IMR-90 (cell line): ENCODE measurements around the gene CD180. TPM values are rescaled to one million over a fixed set of nuclear protein-coding genes. Genes with fewer than 3 reads are reported as not detected.

Source experiments
- ATAC-seq: fragments of 200-7000 bp; cut with Tn5 transposase; 2 replicates; pipeline ENCODE4 v1.9.1; 2020; ENCODE audit warnings: low read depth, mild to moderate bottlenecking, moderate library complexity
- BruUV-seq: library from RNA; stranded (reverse); fragments of 400-500 nt; replicated peaks from 2 replicates; lab custom pipeline; 2021; lab: Mats Ljungman, UMichigan
- CTCF ChIA-PET: fragments of 300-600 bp; formaldehyde crosslinking; extraction: SDS; loops from one replicate; lab custom pipeline; 2021; ENCODE audit warnings: antibody characterized with exemption; lab: Yijun Ruan, JAX
- POLR2A ChIA-PET: fragments of 300-600 bp; sonication (Branson Sonifier 250); formaldehyde crosslinking; loops from one replicate; lab custom pipeline; 2022; ENCODE audit warnings: antibody characterized with exemption; ENCODE audit not compliant: unreplicated experiment; lab: Charles Lee
- DNase-seq: peaks from one replicate; pipeline ENCODE4 v3.0.0; 2013
- H2AFZ ChIP-seq: replicated peaks from 2 replicates; pipeline ENCODE3; 2013; ENCODE audit warnings: low read length, mild to moderate bottlenecking; ENCODE audit not compliant: poor library complexity
- H2AK5ac ChIP-seq: 2 replicates; pipeline ENCODE4 v1.6.1; 2013; ENCODE audit warnings: low read depth, low read length, inconsistent platforms
- H2AK9ac ChIP-seq: replicated peaks from 2 replicates; pipeline ENCODE3; 2013; ENCODE audit warnings: mild to moderate bottlenecking, low read depth, low read length, moderate library complexity; ENCODE audit not compliant: poor library complexity
- H2BK120ac ChIP-seq: 2 replicates; pipeline ENCODE4 v1.6.1; 2013; ENCODE audit warnings: low read depth, low read length, inconsistent platforms
- H2BK15ac ChIP-seq: 3 replicates; pipeline ENCODE4 v1.6.1; 2013; ENCODE audit warnings: low read depth, low read length, inconsistent platforms
- H2BK20ac ChIP-seq: 2 replicates; pipeline ENCODE4 v1.6.1; 2013; ENCODE audit warnings: low read depth, mild to moderate bottlenecking, inconsistent platforms, low read length, moderate library complexity
- H2BK5ac ChIP-seq: 2 replicates; pipeline ENCODE4 v1.6.1; 2013; ENCODE audit warnings: mild to moderate bottlenecking, low read depth, low read length, inconsistent platforms; ENCODE audit not compliant: poor library complexity, severe bottlenecking
- H3K14ac ChIP-seq: replicated peaks from 2 replicates; pipeline ENCODE4 v1.6.1; 2013; ENCODE audit warnings: low read depth, low read length, inconsistent platforms
- H3K18ac ChIP-seq: 2 replicates; pipeline ENCODE4 v1.6.1; 2013; ENCODE audit warnings: low read depth, low read length, control low read depth
- H3K23ac ChIP-seq: 2 replicates; pipeline ENCODE4 v1.6.1; 2013; ENCODE audit warnings: low read depth, low read length, inconsistent platforms
- H3K27ac ChIP-seq: 2 replicates; pipeline ENCODE4 v1.5.1; 2013; ENCODE audit warnings: mild to moderate bottlenecking, control low read depth, low read length; ENCODE audit not compliant: insufficient read depth
- H3K27me3 ChIP-seq: 2 replicates; pipeline ENCODE4 v1.6.1; 2013; ENCODE audit warnings: low read length; ENCODE audit not compliant: control insufficient read depth, insufficient read depth
- H3K36me3 ChIP-seq: 2 replicates; pipeline ENCODE4 v1.6.1; 2013; ENCODE audit warnings: low read length, mixed read lengths; ENCODE audit not compliant: control insufficient read depth, insufficient read depth
- H3K4ac ChIP-seq: 2 replicates; pipeline ENCODE4 v1.6.1; 2013; ENCODE audit warnings: low read depth, low read length, inconsistent platforms
- H3K4me1 ChIP-seq: 2 replicates; pipeline ENCODE4 v1.6.1; 2013; ENCODE audit warnings: low read length, mixed read lengths; ENCODE audit not compliant: control insufficient read depth, insufficient read depth
- H3K4me2 ChIP-seq: 2 replicates; pipeline ENCODE4 v1.6.1; 2013; ENCODE audit warnings: low read depth, mild to moderate bottlenecking, control low read depth, low read length, moderate library complexity
- H3K4me3 ChIP-seq: 2 replicates; pipeline ENCODE4 v1.5.1; 2013; ENCODE audit warnings: low read depth, mild to moderate bottlenecking, control low read depth, low read length, moderate library complexity; ENCODE audit not compliant: insufficient read depth
- H3K56ac ChIP-seq: 2 replicates; pipeline ENCODE4 v1.6.1; 2013; ENCODE audit warnings: low read length, inconsistent platforms; ENCODE audit not compliant: insufficient read depth; ENCODE audit errors: extremely low read depth
- H3K79me1 ChIP-seq, 2 experiments: 2 replicates each; pipeline ENCODE4 v1.6.1; 2013; ENCODE audit warnings: low read length in 2 of 2, inconsistent platforms in 1 of 2, low read depth in 1 of 2
- H3K9ac ChIP-seq: 2 replicates; pipeline ENCODE4 v1.6.1; 2013; ENCODE audit warnings: low read depth, low read length, control low read depth
- H3K9me1 ChIP-seq: 2 replicates; pipeline ENCODE4 v1.6.1; 2013; ENCODE audit warnings: low read length, inconsistent platforms; ENCODE audit not compliant: insufficient read depth
- H3K9me3 ChIP-seq: 2 replicates; pipeline ENCODE4 v1.6.1; 2013; ENCODE audit warnings: low read length; ENCODE audit not compliant: control insufficient read depth, insufficient read depth
- H4K20me1 ChIP-seq: 2 replicates; pipeline ENCODE4 v1.6.1; 2013; ENCODE audit warnings: low read length, inconsistent platforms; ENCODE audit not compliant: insufficient read depth
- H4K5ac ChIP-seq: 2 replicates; pipeline ENCODE4 v1.6.1; 2013; ENCODE audit warnings: mild to moderate bottlenecking, low read depth, low read length, control low read depth
- H4K8ac ChIP-seq, 2 experiments: 2 replicates each; pipeline ENCODE4 v1.6.1; 2013; ENCODE audit warnings: low read depth in 2 of 2, low read length in 2 of 2, control low read depth in 1 of 2, inconsistent platforms in 1 of 2
- H4K91ac ChIP-seq: 2 replicates; pipeline ENCODE4 v1.6.1; 2013; ENCODE audit warnings: low read depth, low read length, inconsistent platforms; ENCODE audit not compliant: insufficient read depth
- CEBPB ChIP-seq: IDR thresholded peaks from 2 replicates; pipeline ENCODE4 v1.6.1; 2012; ENCODE audit warnings: low read depth, low read length, improper control_type of control experiment
- RAD21 ChIP-seq: IDR thresholded peaks from 2 replicates; pipeline ENCODE4 v1.6.1; 2012; ENCODE audit warnings: low read length, improper control_type of control experiment
- RFX5 ChIP-seq: IDR thresholded peaks from 2 replicates; pipeline ENCODE4 v1.8.0; 2012; ENCODE audit warnings: low read depth, mild to moderate bottlenecking, low read length, moderate library complexity
- SMC3 ChIP-seq: fragments of 150-350 bp; IDR thresholded peaks from 2 replicates; pipeline ENCODE4 v1.6.1; 2016; ENCODE audit warnings: low read depth, mild to moderate bottlenecking, antibody characterized with exemption, low read length, moderate library complexity
- dilution Hi-C: fragments of 300-500 bp; cut with HindIII; formaldehyde crosslinking; loops from one replicate; pipeline ENCODE4 v1.14.3; 2018; ENCODE audit warnings: low sequenced_read_pairs; ENCODE audit not compliant: unreplicated experiment
- in situ Hi-C: fragments of 300-500 bp; cut with MboI; formaldehyde crosslinking; loops from 3 replicates; pipeline ENCODE4 v1.14.3; 2019; ENCODE audit warnings: low sequenced_read_pairs, inconsistent platforms, mixed read lengths
- intact Hi-C: fragments of 100-400 bp; cut with micrococcal nuclease; formaldehyde crosslinking; loops from 2 replicates; pipeline ENCODE4 v1.10.0; 2022
- polyA plus RNA-seq, 3 experiments: library from polyadenylated mRNA; depleted of rRNA; stranded (reverse); fragments of >200 nt; gene quantifications; 2 replicates each; pipeline ENCODE4 v1.2.3, GENCODE V29; 2012; ENCODE audit warnings: low replicate concordance in 1 of 3
- total RNA-seq: library from RNA; depleted of rRNA; stranded (reverse); fragments of >200 nt; gene quantifications from 2 replicates; pipeline ENCODE4 v1.2.3, GENCODE V29; 2012
- TF ChIP-seq, protein P1 (sequence below): fragments of 150-350 bp; IDR thresholded peaks from 2 replicates; pipeline ENCODE4 v1.6.1; 2016; ENCODE audit warnings: low read depth, mild to moderate bottlenecking, low read length, moderate library complexity, borderline replicate concordance
- TF ChIP-seq, protein P2 (sequence below): conservative IDR thresholded peaks from 2 replicates; pipeline ENCODE4 v1.5.1; 2012; ENCODE audit warnings: mild to moderate bottlenecking, low read depth, low read length, improper control_type of control experiment

CD180 gene
- total and polyA plus RNA-seq, 2 of the 4 experiments (the other 2 are of a cell fraction) = not detected

DNA sequence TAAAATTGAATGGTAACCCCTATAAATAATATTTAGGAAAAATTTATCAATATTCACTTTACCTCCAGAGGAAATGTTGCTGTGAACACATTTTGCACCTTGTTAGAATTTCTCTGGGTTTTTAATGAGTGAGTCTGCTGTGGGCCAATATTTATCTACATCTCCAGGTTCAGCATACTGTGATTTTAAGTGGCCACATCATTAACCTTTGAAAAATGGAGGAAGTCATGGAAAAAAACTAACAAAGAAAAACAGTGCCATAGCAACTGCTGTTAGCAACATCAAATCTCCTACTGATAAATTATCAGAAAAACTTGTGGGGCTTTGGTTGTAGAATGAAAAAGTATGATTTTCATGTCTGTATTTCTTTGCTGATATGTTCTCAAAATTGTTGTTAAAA, 55.0 kb downstream of the CD180 start:
- Histone ChIP-seq H3K36me3 (peaks cover 16% of the 10 kb centered on the region), H3K56ac (no peak overlapping the region), H4K91ac (no peak overlapping the region), H4K8ac (no peak overlapping the region), H3K4me2 (no peak overlapping the region), H2BK20ac (no peak overlapping the region), H3K9me3 (no peaks in the 10 kb centered on the region), H2AFZ (no peak overlapping the region), H3K4me1 (no peaks in the 10 kb centered on the region), H4K20me1 (no peaks in the 10 kb centered on the region), H2AK5ac (no peak overlapping the region), H3K23ac (no peak overlapping the region), H3K14ac (no peak overlapping the region), H3K18ac (no peak overlapping the region), H2BK120ac (no peak overlapping the region), H2BK5ac (no peak overlapping the region), H2AK9ac (no peak overlapping the region), H3K4ac (no peak overlapping the region), H2BK15ac (no peak overlapping the region), H4K5ac (no peak overlapping the region), H3K4me3 (no peak overlapping the region), H3K79me1 (no peaks in the 10 kb centered on the region), H3K27me3 (no peaks in the 10 kb centered on the region), H3K9ac (no peak overlapping the region), H3K9me1 (peaks cover 5% of the 10 kb centered on the region; the same call in 1 of the 2 replicates), H3K27ac (no peak overlapping the region)
- intact Hi-C loops (no loop called here), dilution Hi-C loops (no loop called here), in situ Hi-C loops (no loop called here)
- TF ChIP-seq SMC3 (no peak), CEBPB (no peak), RAD21 (no peak), RFX5 (no peak)
- TF ChIP-seq, protein P1, sequence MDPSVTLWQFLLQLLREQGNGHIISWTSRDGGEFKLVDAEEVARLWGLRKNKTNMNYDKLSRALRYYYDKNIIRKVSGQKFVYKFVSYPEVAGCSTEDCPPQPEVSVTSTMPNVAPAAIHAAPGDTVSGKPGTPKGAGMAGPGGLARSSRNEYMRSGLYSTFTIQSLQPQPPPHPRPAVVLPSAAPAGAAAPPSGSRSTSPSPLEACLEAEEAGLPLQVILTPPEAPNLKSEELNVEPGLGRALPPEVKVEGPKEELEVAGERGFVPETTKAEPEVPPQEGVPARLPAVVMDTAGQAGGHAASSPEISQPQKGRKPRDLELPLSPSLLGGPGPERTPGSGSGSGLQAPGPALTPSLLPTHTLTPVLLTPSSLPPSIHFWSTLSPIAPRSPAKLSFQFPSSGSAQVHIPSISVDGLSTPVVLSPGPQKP = no peak
- TF ChIP-seq, protein P2, sequence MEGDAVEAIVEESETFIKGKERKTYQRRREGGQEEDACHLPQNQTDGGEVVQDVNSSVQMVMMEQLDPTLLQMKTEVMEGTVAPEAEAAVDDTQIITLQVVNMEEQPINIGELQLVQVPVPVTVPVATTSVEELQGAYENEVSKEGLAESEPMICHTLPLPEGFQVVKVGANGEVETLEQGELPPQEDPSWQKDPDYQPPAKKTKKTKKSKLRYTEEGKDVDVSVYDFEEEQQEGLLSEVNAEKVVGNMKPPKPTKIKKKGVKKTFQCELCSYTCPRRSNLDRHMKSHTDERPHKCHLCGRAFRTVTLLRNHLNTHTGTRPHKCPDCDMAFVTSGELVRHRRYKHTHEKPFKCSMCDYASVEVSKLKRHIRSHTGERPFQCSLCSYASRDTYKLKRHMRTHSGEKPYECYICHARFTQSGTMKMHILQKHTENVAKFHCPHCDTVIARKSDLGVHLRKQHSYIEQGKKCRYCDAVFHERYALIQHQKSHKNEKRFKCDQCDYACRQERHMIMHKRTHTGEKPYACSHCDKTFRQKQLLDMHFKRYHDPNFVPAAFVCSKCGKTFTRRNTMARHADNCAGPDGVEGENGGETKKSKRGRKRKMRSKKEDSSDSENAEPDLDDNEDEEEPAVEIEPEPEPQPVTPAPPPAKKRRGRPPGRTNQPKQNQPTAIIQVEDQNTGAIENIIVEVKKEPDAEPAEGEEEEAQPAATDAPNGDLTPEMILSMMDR = no peak
- no TSS peak for BruUV-seq
- ChIA-PET POLR2A (no interaction called here), CTCF (no interaction called here)
- ATAC-seq (no peak), DNase-seq (no peak)
